Right atrium auricular region (tissue), 2 donors: ENCODE measurements around the gene DHRS12. TPM values are rescaled to one million over a fixed set of nuclear protein-coding genes. Genes with fewer than 3 reads are reported as not detected.

ENCODE experiments used
- DNase-seq: peaks from one replicate; pipeline ENCODE4 v3.0.0-alpha.2; 2019; ENCODE audit warnings: low spot score
- H3K27ac ChIP-seq, 2 donors: fragments of 200-600 bp; sonication (generic); 1 replicate in 1 of 2; 2 replicates in 1 of 2; pipeline ENCODE4 v1.5.1; 2016 to 2019
- H3K27me3 ChIP-seq, 2 donors: fragments of 200-600 bp; sonication (generic); one replicate each; pipeline versions ENCODE4 v1.5.1 to v1.6.0; 2017 to 2019
- H3K36me3 ChIP-seq: fragments of 200-600 bp; sonication (generic); one replicate; pipeline ENCODE4 v1.5.1; 2016
- H3K4me1 ChIP-seq, 2 donors: fragments of 200-600 bp; sonication (generic); one replicate each; pipeline versions ENCODE4 v1.5.1 to v1.6.0; 2017 to 2019
- H3K4me3 ChIP-seq, 2 donors: fragments of 200-600 bp; sonication (generic); 1 replicate in 1 of 2; 2 replicates in 1 of 2; pipeline ENCODE4 v1.5.1; 2017 to 2019; ENCODE audit warnings: mild to moderate bottlenecking in 1 of 2, moderate library complexity in 1 of 2
- H3K9me3 ChIP-seq, 2 donors: fragments of 200-600 bp; sonication (generic); one replicate each; pipeline ENCODE4 v1.5.1; 2019
- CTCF ChIP-seq, 2 donors: fragments of 200-600 bp; sonication (generic); IDR thresholded peaks; one replicate each; pipeline ENCODE4 v1.5.1; 2019; ENCODE audit warnings: antibody characterized with exemption in 2 of 2
- total RNA-seq, 2 donors: library from RNA; depleted of rRNA; stranded (reverse); fragments of >200 nt; gene quantifications; one replicate each; pipeline ENCODE4 v1.1.0, GENCODE V29; 2016

The DHRS12 gene
- total RNA-seq, 2 donors from 2014 or later: 9.6 to 10.1 TPM

- H3K4me1 ChIP-seq: peaks cover 0 to 10% of the 10 kb centered on the region in 2 donors
- no peaks in the 10 kb centered on the region for H3K9me3 ChIP-seq
- no peak for DNase-seq
- no peak for TF ChIP-seq CTCF (IDR thresholded peaks at IDR 0.05)
- peak overlapping the region in 1 of 2 donors; percentile 8 for H3K27ac ChIP-seq
- no peaks in the 10 kb centered on the region for H3K27me3 ChIP-seq
- no peak overlapping the region for H3K4me3 ChIP-seq
- H3K36me3 ChIP-seq: no peaks in the 10 kb centered on the region
Observed at GRCh38 chr13:51811920-51812451, 8.0 kb upstream of the DHRS12 start.

GRCh38 chr13:51811046-51811445 lies 7.1 kb upstream of the DHRS12 start:
- Histone ChIP-seq H3K4me1 (peaks cover 0 to 19% of the 10 kb centered on the region in 2 donors), H3K36me3 (no peaks in the 10 kb centered on the region), H3K27ac (no peak overlapping the region), H3K4me3 (no peak overlapping the region), H3K9me3 (no peaks in the 10 kb centered on the region), H3K27me3 (no peaks in the 10 kb centered on the region)
- no peak for TF ChIP-seq CTCF (IDR thresholded peaks at IDR 0.05)
- DNase-seq: no peak

- Histone ChIP-seq H3K27me3 (no peaks in the 10 kb centered on the region), H3K4me3 (no peak overlapping the region), H3K9me3 (no peaks in the 10 kb centered on the region), H3K36me3 (no peaks in the 10 kb centered on the region), H3K27ac (no peak overlapping the region), H3K4me1 (peaks cover 0 to 23% of the 10 kb centered on the region in 2 donors)
- no peak for DNase-seq
- TF ChIP-seq CTCF (IDR thresholded peaks at IDR 0.05): no peak
Observed at GRCh38 chr13:51808811-51809210, 4.8 kb upstream of the DHRS12 start.

GRCh38 chr13:51807041-51807440 lies 3.1 kb upstream of the DHRS12 start:
- no peak for DNase-seq
- H3K27ac ChIP-seq: peak overlapping the region in 1 of 2 donors; percentile 97
- TF ChIP-seq CTCF (IDR thresholded peaks at IDR 0.05): no peak

GRCh38 chr13:51806566-51806965 lies 2.6 kb upstream of the DHRS12 start:
- no peak for TF ChIP-seq CTCF (IDR thresholded peaks at IDR 0.05)
- no peak for DNase-seq
- H3K4me1 ChIP-seq: peaks cover 0 to 42% of the 10 kb centered on the region in 2 donors
- no peaks in the 10 kb centered on the region for H3K9me3 ChIP-seq
- H3K27me3 ChIP-seq: no peaks in the 10 kb centered on the region
- no peaks in the 10 kb centered on the region for H3K36me3 ChIP-seq
- no peak overlapping the region for H3K4me3 ChIP-seq
- peak overlapping the region; percentile 97 to 99 for H3K27ac ChIP-seq

More at GRCh38 chr13:51807041-51807440, 3.1 kb upstream of the DHRS12 start:
- Histone ChIP-seq H3K27me3 (no peaks in the 10 kb centered on the region), H3K9me3 (no peaks in the 10 kb centered on the region), H3K4me3 (no peak overlapping the region), H3K4me1 (peaks cover 0 to 37% of the 10 kb centered on the region in 2 donors), H3K36me3 (no peaks in the 10 kb centered on the region)

- H3K27ac ChIP-seq: peak overlapping the region; percentile 97 to 99
- TF ChIP-seq CTCF (IDR thresholded peaks at IDR 0.05): no peak
- no peaks in the 10 kb centered on the region for H3K27me3 ChIP-seq
- no peaks in the 10 kb centered on the region for H3K9me3 ChIP-seq
- no peak overlapping the region for H3K4me3 ChIP-seq
- no peak for DNase-seq
- no peaks in the 10 kb centered on the region for H3K36me3 ChIP-seq
- peaks cover 0 to 48% of the 10 kb centered on the region in 2 donors for H3K4me1 ChIP-seq
Observed at GRCh38 chr13:51805925-51806324, 2.0 kb upstream of the DHRS12 start.
